Activated T-cell treated with anti-CD3 and anti-CD28 coated beads, Interleukin-2, amount 50 U/mL, for 24 hours (primary cell): ENCODE data around the gene GABRP.
A peak's percentile ranks its signal among the peaks of the same experiment; 100 is the strongest.

ENCODE experiments used
- DNase-seq: peaks from one replicate; pipeline ENCODE4 v3.0.0-alpha.2; 2020
- H3K27ac Mint-ChIP-seq: 2 replicates; pipeline ENCODE4 v1.8.0; 2020; ENCODE audit warnings: mild to moderate bottlenecking, mixed read lengths
- H3K27me3 Mint-ChIP-seq: 2 replicates; pipeline ENCODE4 v1.8.0; 2020; ENCODE audit warnings: mixed read lengths
- H3K36me3 Mint-ChIP-seq: 2 replicates; pipeline ENCODE4 v1.8.0; 2020; ENCODE audit warnings: low read depth, mixed read lengths
- H3K4me1 Mint-ChIP-seq: 2 replicates; pipeline ENCODE4 v1.8.0; 2020; ENCODE audit warnings: low read depth, mixed read lengths
- H3K4me3 Mint-ChIP-seq: 2 replicates; pipeline ENCODE4 v1.8.0; 2020; ENCODE audit warnings: mild to moderate bottlenecking, moderate library complexity, mixed read lengths
- H3K9me3 Mint-ChIP-seq: 2 replicates; pipeline ENCODE4 v1.8.0; 2020; ENCODE audit warnings: mixed read lengths

The GABRP gene

DNA sequence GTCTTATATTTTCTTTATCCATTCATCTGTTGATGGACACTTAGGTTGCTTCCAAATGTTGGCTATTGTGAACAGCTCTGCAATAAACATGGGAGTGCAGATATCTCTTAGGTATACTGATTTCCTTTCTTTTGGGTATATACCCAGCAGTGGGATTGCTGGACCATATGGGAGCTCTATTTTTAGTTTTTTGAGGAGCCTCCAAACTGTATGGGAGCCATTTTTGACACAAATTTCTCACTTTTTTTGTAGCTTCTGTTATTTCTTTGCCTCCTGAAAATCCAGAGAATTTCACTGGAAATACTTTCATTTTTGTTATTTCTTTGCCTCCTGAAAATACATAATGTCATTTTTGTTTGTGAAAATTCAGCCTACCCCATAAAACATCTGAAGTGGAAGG lies 63.3 kb downstream of the GABRP start:
- Mint-ChIP-seq H3K27ac (no peak overlapping the region), H3K27me3 (peaks cover 8% of the 10 kb centered on the region), H3K9me3 (peaks cover 2% of the 10 kb centered on the region), H3K4me1 (no peaks in the 10 kb centered on the region), H3K36me3 (no peaks in the 10 kb centered on the region), H3K4me3 (no peak overlapping the region)
- DNase-seq: no peak

- H3K9me3 Mint-ChIP-seq: peaks cover 2% of the 10 kb centered on the region
- no peak overlapping the region for H3K27ac Mint-ChIP-seq
- H3K4me1 Mint-ChIP-seq: no peaks in the 10 kb centered on the region
- no peak overlapping the region for H3K4me3 Mint-ChIP-seq
- H3K27me3 Mint-ChIP-seq: peaks cover 8% of the 10 kb centered on the region
- no peak for DNase-seq
- H3K36me3 Mint-ChIP-seq: no peaks in the 10 kb centered on the region
Measured at GRCh38 chr5:170848033-170848432, 64.5 kb downstream of the GABRP start.

- Mint-ChIP-seq H3K27ac (no peak overlapping the region), H3K36me3 (no peaks in the 10 kb centered on the region), H3K9me3 (peaks cover 2% of the 10 kb centered on the region), H3K4me3 (no peak overlapping the region), H3K4me1 (no peaks in the 10 kb centered on the region), H3K27me3 (peaks cover 8% of the 10 kb centered on the region)
- no peak for DNase-seq
Measured at GRCh38 chr5:170849374-170849773, 65.8 kb downstream of the GABRP start.

- Mint-ChIP-seq H3K4me1 (no peaks in the 10 kb centered on the region), H3K9me3 (peaks cover 11% of the 10 kb centered on the region), H3K4me3 (no peak overlapping the region), H3K27me3 (peaks cover 16% of the 10 kb centered on the region), H3K27ac (no peak overlapping the region), H3K36me3 (no peaks in the 10 kb centered on the region)
- DNase-seq: no peak
Measured at GRCh38 chr5:170854566-170854965, 71.0 kb downstream of the GABRP start.

- Mint-ChIP-seq H3K4me3 (no peak overlapping the region), H3K4me1 (peaks cover 5% of the 10 kb centered on the region), H3K27me3 (peaks cover 27% of the 10 kb centered on the region), H3K9me3 (peaks cover 23% of the 10 kb centered on the region), H3K27ac (no peak overlapping the region), H3K36me3 (peaks cover 11% of the 10 kb centered on the region)
- DNase-seq: no peak
Measured at GRCh38 chr5:170857066-170857465, 73.5 kb downstream of the GABRP start.

DNA sequence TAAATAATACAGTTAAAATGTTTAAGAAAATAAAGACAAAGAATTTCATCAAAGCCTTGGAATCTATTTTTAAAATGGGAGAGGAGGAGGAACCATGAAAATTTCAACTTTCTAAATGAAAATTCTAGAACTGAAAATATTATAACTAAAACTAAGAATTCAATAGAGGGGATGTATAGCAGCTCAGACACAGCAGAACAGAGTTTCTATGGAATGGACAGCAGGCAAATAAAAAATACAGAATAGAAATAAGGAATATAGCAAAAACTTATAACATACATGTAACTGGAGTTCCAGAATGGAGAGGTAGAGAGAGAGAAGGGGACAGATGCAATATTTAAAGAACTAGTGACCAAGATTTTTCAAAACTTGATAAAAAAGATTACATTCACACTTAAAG lies 76.9 kb downstream of the GABRP start:
- no peak for DNase-seq
- peaks cover 29% of the 10 kb centered on the region for H3K9me3 Mint-ChIP-seq
- peaks cover 7% of the 10 kb centered on the region for H3K4me1 Mint-ChIP-seq
- no peak overlapping the region for H3K27ac Mint-ChIP-seq
- H3K4me3 Mint-ChIP-seq: no peak overlapping the region
- peaks cover 11% of the 10 kb centered on the region for H3K36me3 Mint-ChIP-seq
- peaks cover 53% of the 10 kb centered on the region for H3K27me3 Mint-ChIP-seq

DNA sequence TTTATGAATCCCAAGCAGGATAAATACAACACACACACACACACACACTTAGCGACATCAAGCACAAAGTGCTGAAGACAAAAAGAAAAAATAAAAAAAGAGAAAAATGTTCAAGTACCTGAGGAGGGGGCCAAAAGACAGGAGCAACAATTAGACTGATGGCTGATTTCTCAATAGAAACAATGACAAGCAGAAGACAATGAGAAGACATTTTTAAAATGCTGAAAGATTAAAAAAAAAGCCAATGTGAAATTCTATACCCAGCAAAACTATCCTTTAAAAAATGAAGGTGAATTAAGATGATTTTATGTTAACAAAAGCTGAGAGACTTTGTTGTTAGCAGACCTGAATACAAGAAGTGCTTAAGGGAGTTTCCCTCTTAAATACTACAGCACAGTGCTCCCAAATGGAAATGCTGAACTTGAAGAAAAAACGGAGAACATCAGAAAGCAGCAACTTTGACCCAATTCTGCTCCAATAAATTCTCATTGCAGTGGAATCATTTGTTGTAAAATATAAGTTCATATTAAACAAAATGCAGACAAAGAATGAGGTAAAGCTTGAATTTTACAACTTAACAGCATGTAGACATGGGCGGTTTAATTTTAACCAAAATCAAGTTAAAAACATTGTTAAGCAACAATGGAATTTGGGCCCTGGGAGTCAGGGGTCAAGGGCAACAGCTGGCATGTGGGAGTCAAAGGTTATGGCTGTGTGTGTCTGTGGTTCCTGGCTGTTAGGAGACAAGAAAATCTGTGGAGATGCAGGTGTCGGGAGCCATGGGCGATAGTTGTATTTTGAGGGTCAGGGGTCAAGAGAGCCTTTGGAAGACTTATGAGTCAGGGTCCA lies 77.5 kb downstream of the GABRP start:
- Mint-ChIP-seq H3K27ac (no peak overlapping the region), H3K4me3 (no peak overlapping the region), H3K27me3 (peaks cover 55% of the 10 kb centered on the region), H3K36me3 (peaks cover 11% of the 10 kb centered on the region), H3K9me3 (peaks cover 29% of the 10 kb centered on the region), H3K4me1 (peaks cover 7% of the 10 kb centered on the region)
- no peak for DNase-seq

DNA sequence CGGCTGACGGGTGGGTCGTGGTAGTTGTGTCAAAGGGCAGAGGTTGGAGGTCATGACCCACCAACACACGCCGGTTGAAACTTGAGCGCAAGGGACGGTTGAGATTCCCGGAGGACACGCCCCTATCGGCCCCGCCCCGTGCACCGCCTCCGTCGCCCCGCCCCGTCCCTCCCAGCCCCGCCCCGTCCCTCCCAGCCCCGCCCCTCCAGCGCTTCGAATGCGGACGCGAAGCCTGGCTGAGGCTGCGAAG lies 78.1 kb downstream of the GABRP start:
- H3K27me3 Mint-ChIP-seq: peaks cover 55% of the 10 kb centered on the region
- no peak for DNase-seq
- H3K4me1 Mint-ChIP-seq: peaks cover 7% of the 10 kb centered on the region
- H3K27ac Mint-ChIP-seq: no peak overlapping the region
- no peak overlapping the region for H3K4me3 Mint-ChIP-seq
- peaks cover 29% of the 10 kb centered on the region for H3K9me3 Mint-ChIP-seq
- H3K36me3 Mint-ChIP-seq: peaks cover 11% of the 10 kb centered on the region

- peaks cover 29% of the 10 kb centered on the region for H3K9me3 Mint-ChIP-seq
- DNase-seq: peak; percentile 29
- peaks cover 55% of the 10 kb centered on the region for H3K27me3 Mint-ChIP-seq
- peaks cover 7% of the 10 kb centered on the region for H3K4me1 Mint-ChIP-seq
- H3K4me3 Mint-ChIP-seq: no peak within 1 kb of the TSS
- H3K27ac Mint-ChIP-seq: no peak within 1 kb of the TSS
- H3K36me3 Mint-ChIP-seq: peaks cover 11% of the 10 kb centered on the region
Measured at GRCh38 chr5:170861917-170862766, 78.6 kb downstream of the GABRP start, which contains the start of gene RANBP17. RANBP17 (plus strand) TSS chr5:170862018.

DNA sequence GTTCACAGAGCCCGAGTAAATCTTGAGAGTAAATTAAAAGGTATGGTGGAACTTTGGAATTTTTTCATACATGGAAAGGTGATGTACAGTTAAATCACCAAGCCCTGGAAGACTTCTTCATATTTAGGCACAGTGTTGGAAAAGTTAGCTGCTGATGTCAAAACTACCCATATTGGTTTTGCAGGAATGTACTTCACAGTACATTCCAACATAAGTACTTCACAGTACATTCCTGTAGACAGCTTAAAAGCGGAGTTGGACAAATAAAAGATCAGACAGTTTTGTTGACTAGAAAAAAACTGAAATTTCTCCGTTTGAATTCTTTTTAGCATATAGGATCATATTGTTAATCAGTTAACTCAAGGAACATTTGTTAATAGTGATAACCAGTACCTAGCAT lies 80.1 kb downstream of the GABRP start:
- DNase-seq: no peak
- Mint-ChIP-seq H3K27me3 (peaks cover 48% of the 10 kb centered on the region), H3K4me1 (peaks cover 7% of the 10 kb centered on the region), H3K4me3 (no peak overlapping the region), H3K9me3 (peaks cover 27% of the 10 kb centered on the region), H3K36me3 (peaks cover 11% of the 10 kb centered on the region), H3K27ac (no peak overlapping the region)
